DOHH2 (cell line): Measurements from ENCODE around the gene DUSP18.

Experiments
- EZH2phosphoT487 ChIP-seq: fragments of 200-600 bp; sonication (generic); IDR thresholded peaks from 2 replicates; pipeline ENCODE4 v1.6.1; 2017; ENCODE audit warnings: borderline replicate concordance, mild to moderate bottlenecking, antibody characterized with exemption, low read length, moderate library complexity, mixed read lengths
- TF ChIP-seq, protein P1 (sequence below): fragments of 200-600 bp; sonication (generic); IDR thresholded peaks from one replicate; pipeline ENCODE4 v1.5.1; 2014; ENCODE audit warnings: antibody characterized with exemption, mild to moderate bottlenecking, low read depth, low read length; ENCODE audit not compliant: poor library complexity, severe bottlenecking

DNA sequence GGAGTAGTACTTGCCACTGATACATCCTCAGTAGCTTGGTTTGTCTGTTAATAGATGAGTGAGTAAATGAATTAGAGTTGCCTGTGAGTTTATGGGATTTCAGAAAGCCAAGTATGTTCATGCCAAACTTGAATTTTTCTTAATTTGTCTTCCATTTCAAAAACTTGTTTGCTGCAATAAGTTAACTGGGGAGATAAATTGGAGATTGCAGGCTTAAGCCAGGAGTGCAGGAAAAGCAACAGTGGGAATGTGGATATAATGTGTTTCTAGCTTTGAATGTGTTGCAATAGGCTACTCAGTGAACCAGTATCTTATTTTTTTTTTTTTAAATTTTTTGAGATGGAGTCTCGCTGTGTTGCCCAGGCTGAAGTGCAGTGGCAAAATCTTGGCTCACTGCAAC is 35.2 kb upstream of the DUSP18 start:
- TF ChIP-seq, protein P1, sequence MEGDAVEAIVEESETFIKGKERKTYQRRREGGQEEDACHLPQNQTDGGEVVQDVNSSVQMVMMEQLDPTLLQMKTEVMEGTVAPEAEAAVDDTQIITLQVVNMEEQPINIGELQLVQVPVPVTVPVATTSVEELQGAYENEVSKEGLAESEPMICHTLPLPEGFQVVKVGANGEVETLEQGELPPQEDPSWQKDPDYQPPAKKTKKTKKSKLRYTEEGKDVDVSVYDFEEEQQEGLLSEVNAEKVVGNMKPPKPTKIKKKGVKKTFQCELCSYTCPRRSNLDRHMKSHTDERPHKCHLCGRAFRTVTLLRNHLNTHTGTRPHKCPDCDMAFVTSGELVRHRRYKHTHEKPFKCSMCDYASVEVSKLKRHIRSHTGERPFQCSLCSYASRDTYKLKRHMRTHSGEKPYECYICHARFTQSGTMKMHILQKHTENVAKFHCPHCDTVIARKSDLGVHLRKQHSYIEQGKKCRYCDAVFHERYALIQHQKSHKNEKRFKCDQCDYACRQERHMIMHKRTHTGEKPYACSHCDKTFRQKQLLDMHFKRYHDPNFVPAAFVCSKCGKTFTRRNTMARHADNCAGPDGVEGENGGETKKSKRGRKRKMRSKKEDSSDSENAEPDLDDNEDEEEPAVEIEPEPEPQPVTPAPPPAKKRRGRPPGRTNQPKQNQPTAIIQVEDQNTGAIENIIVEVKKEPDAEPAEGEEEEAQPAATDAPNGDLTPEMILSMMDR = no peak
- TF ChIP-seq EZH2phosphoT487 = no peak
